DOHH2 (cell line): ENCODE data around the gene RIN2.

Experiments used
- H3F3A ChIP-seq: fragments of 200-600 bp; sonication (generic), shearing (Covaris generic); 2 replicates; pipeline ENCODE4 v1.6.0; 2016; ENCODE audit warnings: antibody characterized with exemption, mild to moderate bottlenecking; ENCODE audit not compliant: control insufficient read depth, insufficient read depth
- H3K27ac ChIP-seq: fragments of 200-600 bp; sonication (generic); 2 replicates; pipeline ENCODE4 v1.5.1; 2014; ENCODE audit warnings: low read depth, mild to moderate bottlenecking, low read length, moderate library complexity
- H3K27me3 ChIP-seq: fragments of 200-600 bp; sonication (generic); 2 replicates; pipeline ENCODE4 v1.6.1; 2014; ENCODE audit warnings: mild to moderate bottlenecking, low read length, mixed read lengths; ENCODE audit not compliant: control insufficient read depth
- H3K36me3 ChIP-seq: fragments of 200-600 bp; sonication (generic); 2 replicates; pipeline ENCODE4 v1.6.1; 2014; ENCODE audit warnings: mild to moderate bottlenecking, low read length, moderate library complexity, mixed read lengths; ENCODE audit not compliant: control insufficient read depth
- H3K4me1 ChIP-seq: fragments of 200-600 bp; sonication (generic); 2 replicates; pipeline ENCODE4 v1.6.1; 2014; ENCODE audit warnings: mild to moderate bottlenecking, low read length, mixed read lengths; ENCODE audit not compliant: control insufficient read depth
- H3K4me2 ChIP-seq: fragments of 200-600 bp; sonication (generic); 2 replicates; pipeline ENCODE4 v1.6.0; 2014; ENCODE audit warnings: mild to moderate bottlenecking, low read length, moderate library complexity
- H3K4me3 ChIP-seq: fragments of 200-600 bp; sonication (generic); 2 replicates; pipeline ENCODE4 v1.5.1; 2014; ENCODE audit warnings: mild to moderate bottlenecking, low read length, mixed read lengths
- H3K79me2 ChIP-seq: fragments of 200-600 bp; sonication (generic); 2 replicates; pipeline ENCODE4 v1.6.1; 2014; ENCODE audit warnings: mild to moderate bottlenecking, low read length, mixed read lengths; ENCODE audit not compliant: control insufficient read depth
- H3K9me2 ChIP-seq: fragments of 200-600 bp; sonication (generic); replicated peaks from 2 replicates; pipeline ENCODE4 v1.6.1; 2014; ENCODE audit warnings: mild to moderate bottlenecking, low read length, mixed read lengths; ENCODE audit not compliant: control insufficient read depth
- H3K9me3 ChIP-seq: fragments of 200-600 bp; sonication (generic); 2 replicates; pipeline ENCODE4 v1.6.1; 2014; ENCODE audit warnings: antibody characterized with exemption, low read length, mixed read lengths; ENCODE audit not compliant: control insufficient read depth, insufficient read depth
- H4K20me1 ChIP-seq: fragments of 200-600 bp; sonication (generic); 2 replicates; pipeline ENCODE4 v1.6.0; 2014; ENCODE audit warnings: low read depth, mild to moderate bottlenecking, antibody characterized with exemption, low read length, moderate library complexity; ENCODE audit not compliant: control insufficient read depth, insufficient read depth
- EZH2phosphoT487 ChIP-seq: fragments of 200-600 bp; sonication (generic); IDR thresholded peaks from 2 replicates; pipeline ENCODE4 v1.6.1; 2017; ENCODE audit warnings: borderline replicate concordance, mild to moderate bottlenecking, antibody characterized with exemption, low read length, moderate library complexity, mixed read lengths
- TF ChIP-seq, protein P1 (sequence below): fragments of 200-600 bp; sonication (generic); IDR thresholded peaks from one replicate; pipeline ENCODE4 v1.5.1; 2014; ENCODE audit warnings: antibody characterized with exemption, mild to moderate bottlenecking, low read depth, low read length; ENCODE audit not compliant: poor library complexity, severe bottlenecking

RIN2 gene

DNA sequence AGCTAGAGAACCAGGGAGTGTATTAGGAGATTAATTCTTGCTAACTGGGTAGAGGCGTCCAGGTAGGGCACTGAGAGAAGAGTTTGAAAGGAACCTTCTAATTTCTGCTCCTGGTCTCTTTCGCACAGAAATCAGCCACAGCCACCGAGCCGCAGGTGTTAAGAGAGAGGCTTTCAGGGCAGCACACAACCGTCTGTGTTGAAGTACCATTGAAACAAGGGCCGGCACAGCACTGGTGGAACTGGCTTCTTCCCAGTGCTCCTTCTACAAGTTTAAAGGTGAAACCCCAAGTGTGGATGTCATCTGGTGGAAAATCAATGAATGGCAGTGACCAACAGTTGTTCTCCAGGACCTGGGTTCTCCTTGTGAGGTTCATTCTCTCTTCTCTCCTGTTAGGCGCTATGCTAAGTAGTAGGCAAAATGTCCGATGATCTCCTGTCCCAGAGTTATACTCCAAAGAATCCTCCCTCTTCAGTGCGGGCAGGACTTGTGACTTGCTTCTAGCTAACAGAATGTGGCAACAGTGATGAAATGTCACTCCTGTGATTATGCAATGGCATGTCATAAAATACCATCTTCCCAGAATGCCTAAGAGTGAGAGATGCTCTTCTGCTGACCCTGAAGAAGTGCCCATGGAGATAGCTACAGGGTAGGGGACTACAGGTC lies 15.0 kb upstream of the RIN2 start:
- Histone ChIP-seq H4K20me1 (no peaks in the 10 kb centered on the region), H3K9me2 (no peaks in the 10 kb centered on the region), H3K79me2 (no peaks in the 10 kb centered on the region), H3K27me3 (no peaks in the 10 kb centered on the region), H3K9me3 (no peaks in the 10 kb centered on the region), H3K4me1 (no peaks in the 10 kb centered on the region), H3K27ac (no peak overlapping the region), H3K4me3 (no peak overlapping the region), H3K4me2 (no peak overlapping the region), H3F3A (no peaks in the 10 kb centered on the region), H3K36me3 (no peaks in the 10 kb centered on the region)
- TF ChIP-seq, protein P1, sequence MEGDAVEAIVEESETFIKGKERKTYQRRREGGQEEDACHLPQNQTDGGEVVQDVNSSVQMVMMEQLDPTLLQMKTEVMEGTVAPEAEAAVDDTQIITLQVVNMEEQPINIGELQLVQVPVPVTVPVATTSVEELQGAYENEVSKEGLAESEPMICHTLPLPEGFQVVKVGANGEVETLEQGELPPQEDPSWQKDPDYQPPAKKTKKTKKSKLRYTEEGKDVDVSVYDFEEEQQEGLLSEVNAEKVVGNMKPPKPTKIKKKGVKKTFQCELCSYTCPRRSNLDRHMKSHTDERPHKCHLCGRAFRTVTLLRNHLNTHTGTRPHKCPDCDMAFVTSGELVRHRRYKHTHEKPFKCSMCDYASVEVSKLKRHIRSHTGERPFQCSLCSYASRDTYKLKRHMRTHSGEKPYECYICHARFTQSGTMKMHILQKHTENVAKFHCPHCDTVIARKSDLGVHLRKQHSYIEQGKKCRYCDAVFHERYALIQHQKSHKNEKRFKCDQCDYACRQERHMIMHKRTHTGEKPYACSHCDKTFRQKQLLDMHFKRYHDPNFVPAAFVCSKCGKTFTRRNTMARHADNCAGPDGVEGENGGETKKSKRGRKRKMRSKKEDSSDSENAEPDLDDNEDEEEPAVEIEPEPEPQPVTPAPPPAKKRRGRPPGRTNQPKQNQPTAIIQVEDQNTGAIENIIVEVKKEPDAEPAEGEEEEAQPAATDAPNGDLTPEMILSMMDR, result no peak
- TF ChIP-seq EZH2phosphoT487, result no peak

GRCh38 chr20:19743640-19743995 lies 14.4 kb upstream of the RIN2 start:
- TF ChIP-seq, protein P1, result no peak
- no peak for TF ChIP-seq EZH2phosphoT487

DNA sequence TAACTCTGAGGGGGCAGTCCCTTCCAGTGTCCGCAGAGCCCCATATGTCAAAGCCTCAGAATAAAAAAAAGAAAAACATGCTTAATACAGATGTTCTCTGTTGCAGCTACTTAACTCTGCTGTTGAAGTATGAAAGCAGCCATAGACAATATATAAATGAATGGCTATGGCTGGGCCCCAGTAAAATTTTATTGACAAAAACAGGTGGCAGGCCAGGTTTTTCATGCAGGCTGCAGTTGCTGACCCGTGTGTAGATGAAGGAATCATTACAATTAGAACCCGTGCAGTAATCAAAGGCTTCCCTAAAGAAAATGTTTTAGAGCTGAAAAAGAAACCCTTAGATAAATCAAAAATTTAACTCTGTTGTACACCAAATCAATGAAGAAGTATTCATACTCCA lies 13.0 kb upstream of the RIN2 start:
- no peaks in the 10 kb centered on the region for H3K9me3 ChIP-seq
- H3K27ac ChIP-seq, result no peak overlapping the region

More at GRCh38 chr20:19743640-19743995, 14.4 kb upstream of the RIN2 start:
- Histone ChIP-seq H3K9me3 (no peaks in the 10 kb centered on the region), H3F3A (no peaks in the 10 kb centered on the region), H3K9me2 (no peaks in the 10 kb centered on the region), H3K36me3 (no peaks in the 10 kb centered on the region), H3K4me1 (no peaks in the 10 kb centered on the region), H3K79me2 (no peaks in the 10 kb centered on the region), H4K20me1 (no peaks in the 10 kb centered on the region), H3K27ac (no peak overlapping the region), H3K27me3 (no peaks in the 10 kb centered on the region), H3K4me2 (no peak overlapping the region), H3K4me3 (no peak overlapping the region)

More for the DNA sequence above, 13.0 kb upstream of the RIN2 start:
- Histone ChIP-seq H3K27me3 (no peaks in the 10 kb centered on the region), H3K79me2 (no peaks in the 10 kb centered on the region), H3K9me2 (no peaks in the 10 kb centered on the region), H3K4me2 (no peak overlapping the region), H3K36me3 (no peaks in the 10 kb centered on the region), H3K4me3 (no peak overlapping the region), H3F3A (no peaks in the 10 kb centered on the region), H4K20me1 (no peaks in the 10 kb centered on the region), H3K4me1 (no peaks in the 10 kb centered on the region)
- TF ChIP-seq EZH2phosphoT487, result no peak
- TF ChIP-seq, protein P1, result no peak
